Measurements from ENCODE around the gene NPHP4. TPM values are rescaled to one million over a fixed set of nuclear protein-coding genes. Genes with fewer than 3 reads are reported as not detected.

Gene NPHP4
- total RNA-seq, 2 experiments from 2014 or later: 15.4 to 20.3 TPM

GRCh38 chr1:5886541-5887348, 105.5 kb downstream of the NPHP4 start:
- Mint-ChIP-seq H3K36me3 (peaks cover 1% of the 10 kb centered on the region), H3K9me3 (ENCODE audit: low read depth) (no peaks in the 10 kb centered on the region), H3K27ac (no peak overlapping the region), H3K4me1 (no peaks in the 10 kb centered on the region), H3K4me3 (no peak overlapping the region), H3K27me3 (no peaks in the 10 kb centered on the region)
- ATAC-seq: no peak
- CTCF ChIA-PET: no interaction called here
- DNase-seq: no peak

- Mint-ChIP-seq H3K4me1 (no peaks in the 10 kb centered on the region), H3K4me3 (no peak overlapping the region), H3K27me3 (no peaks in the 10 kb centered on the region), H3K27ac (no peak overlapping the region), H3K9me3 (ENCODE audit: low read depth) (no peaks in the 10 kb centered on the region), H3K36me3 (peaks cover 1% of the 10 kb centered on the region)
- no peak for ATAC-seq
- DNase-seq: no peak
- CTCF ChIA-PET: no interaction called here
Measured at GRCh38 chr1:5886140-5886483, 106.1 kb downstream of the NPHP4 start.

DNA sequence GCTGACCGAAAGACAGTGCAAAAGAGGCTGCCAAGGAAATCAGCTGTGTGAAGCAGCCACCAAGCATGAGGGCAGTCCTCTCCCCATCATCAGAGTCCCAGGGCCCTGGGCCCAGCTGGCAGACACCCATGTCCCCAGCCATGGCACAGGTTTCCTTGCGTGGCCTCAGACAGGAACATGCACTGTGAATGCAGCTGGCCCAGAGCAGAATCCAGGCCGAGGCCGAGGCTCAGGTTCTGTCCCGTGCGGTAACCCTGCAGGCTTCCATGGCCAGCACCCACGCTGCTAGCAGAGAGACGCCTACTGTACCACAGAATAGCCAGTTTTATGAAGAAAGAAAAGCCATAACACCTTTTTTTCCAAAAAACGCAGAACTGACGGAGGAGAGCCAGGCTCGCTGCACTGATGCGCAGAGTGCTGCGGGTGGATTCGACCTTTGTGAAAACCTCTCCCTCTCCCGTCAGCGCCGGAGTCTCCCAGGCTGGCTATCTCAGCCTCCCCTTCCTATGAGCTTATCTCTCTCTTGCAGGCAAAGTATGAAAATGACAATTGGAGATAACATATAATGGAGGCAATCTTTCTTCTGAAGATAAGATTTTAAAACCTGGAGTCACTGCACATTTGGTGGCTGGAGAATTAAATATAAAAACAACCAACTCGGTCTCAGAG, 106.6 kb downstream of the NPHP4 start:
- no peak overlapping the region for H3K4me3 Mint-ChIP-seq
- no peak for DNase-seq
- no peaks in the 10 kb centered on the region for H3K27me3 Mint-ChIP-seq
- H3K4me1 Mint-ChIP-seq: no peaks in the 10 kb centered on the region
- H3K27ac Mint-ChIP-seq: no peak overlapping the region
- no peaks in the 10 kb centered on the region for H3K9me3 Mint-ChIP-seq (ENCODE audit: low read depth)
- H3K36me3 Mint-ChIP-seq: peaks cover 1% of the 10 kb centered on the region
- ATAC-seq: no peak
- CTCF ChIA-PET: no interaction called here

DNA sequence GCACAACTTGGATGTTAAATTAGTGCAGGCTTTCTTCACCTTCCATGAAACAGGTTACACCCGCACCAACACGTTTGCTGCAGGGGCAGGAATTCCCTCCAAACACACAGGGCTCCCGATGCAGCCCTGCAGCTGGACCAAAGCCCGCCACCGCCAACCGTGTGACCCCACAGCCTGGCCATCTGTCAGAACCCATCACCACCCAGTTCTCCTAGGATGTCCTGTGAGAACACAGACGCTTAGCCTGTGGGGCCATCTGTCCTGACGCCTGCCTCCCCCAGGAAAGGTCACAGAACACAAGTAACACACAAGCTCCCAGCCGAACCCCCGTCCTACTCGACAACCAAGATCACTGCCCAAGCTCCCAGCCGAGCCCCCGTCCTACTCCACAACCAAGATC, 108.1 kb downstream of the NPHP4 start:
- Mint-ChIP-seq H3K9me3 (ENCODE audit: low read depth) (peaks cover 4% of the 10 kb centered on the region), H3K27me3 (no peaks in the 10 kb centered on the region), H3K36me3 (peaks cover 15% of the 10 kb centered on the region), H3K4me3 (no peak overlapping the region), H3K4me1 (no peaks in the 10 kb centered on the region), H3K27ac (no peak overlapping the region)
- ATAC-seq (no peak), DNase-seq (no peak)
- CTCF ChIA-PET: no interaction called here

DNA sequence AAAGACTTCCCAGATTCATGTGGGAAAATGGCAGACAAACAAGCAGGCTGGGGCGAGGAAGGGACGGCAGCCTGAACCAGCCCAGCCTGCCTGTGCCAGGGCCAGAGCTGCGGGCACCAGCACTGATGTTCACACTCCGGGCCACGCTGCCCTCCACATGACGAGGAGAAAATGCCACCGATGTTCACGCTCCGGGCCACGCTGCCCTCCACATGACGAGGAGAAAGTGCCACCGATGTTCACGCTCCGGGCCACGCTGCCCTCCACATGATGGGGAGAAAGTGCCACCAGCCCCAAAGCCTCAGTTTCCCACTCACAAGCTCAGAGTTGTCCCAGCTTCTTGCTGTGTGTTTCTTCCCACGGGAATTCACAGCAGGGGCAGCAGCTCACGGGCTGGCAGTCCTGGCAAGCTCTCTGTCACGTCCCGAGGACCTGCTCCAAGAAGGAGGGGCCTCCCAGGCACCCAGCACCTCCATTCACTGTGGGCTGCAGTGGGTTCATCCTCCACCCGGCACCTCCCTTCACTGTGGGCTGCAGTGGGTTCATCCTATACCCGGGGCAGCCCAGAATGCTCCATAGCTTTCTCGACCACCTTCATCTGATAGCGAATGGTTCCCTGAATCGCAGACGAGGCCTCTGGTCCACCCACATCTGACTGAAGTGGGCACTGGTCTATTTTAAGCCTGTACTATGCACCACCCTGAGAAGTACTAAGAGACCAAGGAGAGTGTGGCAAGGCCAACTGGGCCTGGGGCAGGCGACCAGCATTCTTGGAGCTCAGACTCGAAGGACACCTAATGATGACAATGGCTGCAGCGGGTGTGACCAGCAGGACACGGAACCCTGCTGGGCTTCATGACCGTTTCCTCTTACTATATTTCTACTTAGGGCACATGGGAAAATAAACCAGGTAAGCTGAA, 108.8 kb downstream of the NPHP4 start:
- DNase-seq (no peak), ATAC-seq (no peak)
- Mint-ChIP-seq H3K4me3 (no peak overlapping the region), H3K27ac (no peak overlapping the region), H3K27me3 (no peaks in the 10 kb centered on the region), H3K4me1 (no peaks in the 10 kb centered on the region), H3K9me3 (ENCODE audit: low read depth) (peaks cover 4% of the 10 kb centered on the region), H3K36me3 (peaks cover 15% of the 10 kb centered on the region)
- CTCF ChIA-PET: no interaction called here

DNA sequence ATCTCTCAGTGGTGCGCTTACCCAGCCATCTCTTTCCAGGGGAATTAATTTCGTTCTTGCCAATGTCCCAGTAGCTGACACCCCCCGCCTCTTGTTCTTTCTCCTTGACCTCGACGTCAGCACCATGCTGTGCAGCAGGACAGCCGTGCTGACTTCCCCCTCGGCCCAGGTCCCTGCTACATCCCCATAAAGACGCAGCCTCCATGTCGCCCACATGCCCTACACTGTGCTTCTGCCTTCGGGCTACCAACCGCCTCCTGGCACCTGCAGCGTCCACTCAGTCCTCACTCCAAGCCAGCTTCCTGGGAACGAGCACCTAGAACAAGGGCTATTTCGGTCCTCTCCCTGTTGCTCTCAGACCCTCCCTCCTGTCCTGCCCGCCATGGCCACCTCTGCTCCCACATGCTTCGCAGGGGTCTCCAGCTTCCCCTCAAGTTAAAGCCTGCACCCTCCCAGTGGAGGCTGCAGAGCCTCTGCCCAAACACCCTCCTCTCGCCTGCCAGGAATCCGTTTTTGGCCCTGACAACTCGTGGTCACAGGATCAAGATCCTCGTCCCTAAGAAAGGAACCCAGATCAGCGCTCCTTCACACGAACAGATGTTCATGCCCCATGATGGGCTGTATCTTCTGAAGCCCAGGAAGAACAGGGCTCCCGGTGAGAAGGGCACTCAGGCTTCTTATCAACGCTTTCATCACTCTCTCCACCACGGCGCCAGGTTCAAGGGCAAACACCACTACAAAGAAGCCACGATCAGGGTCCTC, 109.7 kb downstream of the NPHP4 start:
- H3K27me3 Mint-ChIP-seq: no peaks in the 10 kb centered on the region
- CTCF ChIA-PET: no interaction called here
- no peak overlapping the region for H3K4me3 Mint-ChIP-seq
- DNase-seq: no peak
- peaks cover 15% of the 10 kb centered on the region for H3K36me3 Mint-ChIP-seq
- no peak overlapping the region for H3K27ac Mint-ChIP-seq
- H3K9me3 Mint-ChIP-seq (ENCODE audit: low read depth): peaks cover 4% of the 10 kb centered on the region
- no peak for ATAC-seq
- no peaks in the 10 kb centered on the region for H3K4me1 Mint-ChIP-seq

DNA sequence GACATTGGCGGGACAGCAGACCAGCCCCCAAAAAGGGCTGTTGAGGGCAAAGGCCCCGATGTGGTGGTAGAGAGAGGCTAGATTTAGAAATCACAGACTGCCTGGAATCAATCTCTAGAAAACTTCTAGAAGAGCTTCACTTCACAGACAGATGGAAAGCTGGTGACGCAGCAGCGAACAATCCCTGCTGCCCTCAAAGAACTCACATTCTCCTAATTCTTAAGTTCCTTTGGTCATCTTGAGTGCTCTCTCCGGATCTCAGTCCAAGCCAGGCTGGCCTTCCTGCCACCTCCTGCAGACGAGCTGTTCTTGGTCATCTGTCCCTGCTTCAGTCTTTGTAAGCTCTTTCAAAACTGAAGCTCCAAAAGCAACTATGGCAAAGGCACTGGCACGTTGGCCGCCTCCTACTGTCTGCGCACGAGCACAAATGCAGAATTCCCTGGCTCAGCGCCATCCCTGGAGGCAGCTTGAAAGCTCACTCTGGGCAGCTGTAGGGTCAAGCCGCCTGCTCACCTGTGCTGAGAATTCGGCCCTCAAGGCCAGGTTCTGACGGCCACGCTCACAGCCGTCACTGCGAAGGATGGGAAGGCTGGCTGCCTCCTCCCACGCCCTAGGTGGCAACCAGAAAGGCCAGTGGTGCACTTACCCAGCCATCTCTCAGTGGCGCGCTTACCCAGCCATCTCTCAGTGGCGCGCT, 110.6 kb downstream of the NPHP4 start:
- CTCF ChIA-PET: no interaction called here
- Mint-ChIP-seq H3K9me3 (ENCODE audit: low read depth) (peaks cover 4% of the 10 kb centered on the region), H3K4me3 (no peak overlapping the region), H3K4me1 (no peaks in the 10 kb centered on the region), H3K36me3 (peaks cover 15% of the 10 kb centered on the region), H3K27ac (no peak overlapping the region), H3K27me3 (no peaks in the 10 kb centered on the region)
- ATAC-seq (no peak), DNase-seq (no peak)

GRCh38 chr1:5880630-5881405, 111.4 kb downstream of the NPHP4 start:
- DNase-seq: no peak
- no peak for ATAC-seq
- CTCF ChIA-PET: no interaction called here
- peaks cover 15% of the 10 kb centered on the region for H3K36me3 Mint-ChIP-seq
- H3K4me3 Mint-ChIP-seq: no peak overlapping the region
- H3K9me3 Mint-ChIP-seq (ENCODE audit: low read depth): peaks cover 4% of the 10 kb centered on the region
- no peak overlapping the region for H3K27ac Mint-ChIP-seq
- H3K27me3 Mint-ChIP-seq: no peaks in the 10 kb centered on the region
- no peaks in the 10 kb centered on the region for H3K4me1 Mint-ChIP-seq

DNA sequence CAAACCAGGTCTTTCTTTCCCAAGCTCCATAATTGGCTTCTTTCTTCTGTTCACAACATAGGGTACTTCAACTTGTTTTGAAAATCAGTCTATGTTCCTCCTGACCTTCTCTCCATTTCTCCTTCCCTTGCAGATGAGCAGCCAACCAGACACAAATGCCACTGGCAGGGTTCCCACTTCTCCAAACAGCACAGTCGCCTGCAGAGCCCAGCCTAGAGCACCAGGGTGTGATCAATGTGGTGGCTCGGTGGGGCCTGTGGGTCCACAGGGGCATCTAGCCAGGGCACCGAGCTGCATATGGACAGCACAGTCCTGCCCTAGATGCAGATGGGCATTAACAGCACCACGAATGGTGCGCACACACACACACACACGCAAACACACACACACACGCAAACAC, 112.8 kb downstream of the NPHP4 start:
- no peak overlapping the region for H3K27ac Mint-ChIP-seq
- DNase-seq: no peak
- ATAC-seq: no peak
- no peak overlapping the region for H3K4me3 Mint-ChIP-seq
- peaks cover 4% of the 10 kb centered on the region for H3K9me3 Mint-ChIP-seq (ENCODE audit: low read depth)
- peaks cover 15% of the 10 kb centered on the region for H3K36me3 Mint-ChIP-seq
- CTCF ChIA-PET: no interaction called here
- no peaks in the 10 kb centered on the region for H3K27me3 Mint-ChIP-seq
- H3K4me1 Mint-ChIP-seq: no peaks in the 10 kb centered on the region

- no peaks in the 10 kb centered on the region for H3K27me3 Mint-ChIP-seq
- DNase-seq (no peak), ATAC-seq (no peak)
- CTCF ChIA-PET: no interaction called here
- peaks cover 4% of the 10 kb centered on the region for H3K9me3 Mint-ChIP-seq (ENCODE audit: low read depth)
- H3K4me1 Mint-ChIP-seq: no peaks in the 10 kb centered on the region
- peak overlapping the region; percentile 34 for H3K27ac Mint-ChIP-seq
- no peak overlapping the region for H3K4me3 Mint-ChIP-seq
- peaks cover 15% of the 10 kb centered on the region for H3K36me3 Mint-ChIP-seq
Measured at GRCh38 chr1:5878971-5879370, 113.3 kb downstream of the NPHP4 start.

- H3K36me3 Mint-ChIP-seq: peaks cover 15% of the 10 kb centered on the region
- peaks cover 4% of the 10 kb centered on the region for H3K9me3 Mint-ChIP-seq (ENCODE audit: low read depth)
- H3K27me3 Mint-ChIP-seq: no peaks in the 10 kb centered on the region
- no peak overlapping the region for H3K4me3 Mint-ChIP-seq
- CTCF ChIA-PET: no interaction called here
- no peak overlapping the region for H3K27ac Mint-ChIP-seq
- DNase-seq (no peak), ATAC-seq (no peak)
- H3K4me1 Mint-ChIP-seq: no peaks in the 10 kb centered on the region
Measured at GRCh38 chr1:5877683-5878530, 114.3 kb downstream of the NPHP4 start.

DNA sequence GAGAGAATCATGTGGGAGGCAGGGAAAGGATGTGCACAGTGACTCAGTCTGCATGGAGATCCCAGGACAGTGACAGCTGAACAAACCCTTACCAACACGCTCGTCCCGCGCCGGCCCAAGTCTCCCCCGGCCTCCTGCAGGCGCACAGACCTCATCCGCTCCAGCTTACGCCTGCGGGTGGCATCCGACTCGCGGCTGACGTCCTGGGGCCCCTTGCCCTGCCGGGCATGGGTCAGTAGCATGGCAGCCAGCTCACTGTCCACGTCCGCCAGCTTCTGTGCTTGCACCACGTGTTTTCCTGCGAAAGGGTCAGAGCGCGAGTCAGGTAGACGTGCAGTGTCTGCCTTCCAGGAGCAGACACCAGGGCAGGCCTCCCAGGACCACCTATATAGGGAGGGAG, 115.2 kb downstream of the NPHP4 start:
- CTCF ChIA-PET: no interaction called here
- DNase-seq: no peak
- H3K27me3 Mint-ChIP-seq: no peaks in the 10 kb centered on the region
- no peak overlapping the region for H3K4me3 Mint-ChIP-seq
- peaks cover 14% of the 10 kb centered on the region for H3K36me3 Mint-ChIP-seq
- no peaks in the 10 kb centered on the region for H3K4me1 Mint-ChIP-seq
- no peak overlapping the region for H3K27ac Mint-ChIP-seq
- H3K9me3 Mint-ChIP-seq (ENCODE audit: low read depth): peaks cover 4% of the 10 kb centered on the region
- no peak for ATAC-seq

All from activated CD8-positive, alpha-beta memory T cell treated with anti-CD3 and anti-CD28 coated beads, Interleukin-2, amount 10 ng/mL, durations not matched to agents 7 days and 5 days (primary cell).